Inflammatory macrophage treated with lipopolysaccharide for 1 hour (primary cell): ENCODE measurements around the gene TMEM37.

Source experiments
- DNase-seq, 2 donors: peaks; one replicate each; pipeline ENCODE4 v3.0.0-alpha.2; 2020 to 2022

Gene TMEM37

DNA sequence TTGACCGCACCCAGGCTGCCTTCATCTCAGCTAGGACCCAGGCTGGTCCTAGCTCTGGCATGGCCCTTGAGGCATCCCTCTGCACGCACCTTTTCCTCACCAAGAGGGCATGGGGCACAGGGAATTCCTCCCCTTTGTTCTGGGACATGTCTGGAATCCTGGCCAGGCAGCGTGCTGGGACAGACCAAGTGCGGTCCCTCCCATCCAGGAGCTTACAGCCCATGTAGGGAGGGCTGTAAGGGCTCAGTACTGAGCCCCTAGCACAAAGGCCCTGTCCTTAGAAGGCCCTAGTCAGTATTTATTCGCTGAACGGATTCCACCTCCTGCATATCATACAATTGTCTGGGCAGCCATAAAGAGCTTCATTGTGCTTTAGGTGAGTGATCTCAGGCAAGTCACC is 3.0 kb downstream of the TMEM37 start:
- no peak for DNase-seq

DNA sequence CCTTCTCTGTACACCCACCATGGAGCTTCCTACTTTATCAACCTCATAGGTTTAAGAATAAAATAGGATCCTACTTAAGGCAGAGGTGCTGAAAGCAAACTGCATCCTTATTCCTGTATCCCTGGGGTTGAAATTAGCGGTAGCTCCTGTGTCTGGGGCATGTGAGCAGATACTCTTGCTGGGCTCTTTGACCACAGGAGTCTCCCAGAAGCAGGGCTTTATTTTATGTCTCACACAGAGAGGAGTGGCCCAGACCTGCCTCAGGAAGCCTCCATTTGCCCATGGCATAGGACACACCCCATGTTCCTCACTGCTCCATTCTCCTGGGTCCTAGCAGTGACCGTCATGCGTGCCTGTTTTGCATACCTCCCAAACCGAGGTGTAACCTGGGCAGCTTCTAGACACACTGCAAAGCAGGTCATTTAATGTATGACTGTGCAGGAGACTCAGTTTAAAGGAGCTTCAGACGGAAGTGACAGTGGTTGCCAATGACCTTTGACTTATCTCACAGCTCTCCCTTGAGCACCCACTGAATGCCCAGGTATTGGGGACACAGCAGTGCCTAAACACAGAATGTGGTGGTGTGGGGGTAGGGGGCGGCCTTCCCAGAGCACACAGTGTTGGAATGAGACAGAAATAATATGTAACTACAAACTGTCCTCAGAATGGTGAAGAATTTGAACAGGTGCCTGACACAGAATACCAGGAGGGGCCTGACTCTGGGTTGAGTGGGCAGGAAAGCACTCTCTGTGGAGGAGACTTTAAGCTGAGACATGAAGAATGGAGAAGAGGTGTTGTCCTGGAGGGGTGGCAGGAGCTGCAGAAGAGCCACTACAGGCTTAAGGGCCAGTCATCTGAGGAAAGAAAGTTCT is 3.7 kb downstream of the TMEM37 start:
- DNase-seq: no peak

DNA sequence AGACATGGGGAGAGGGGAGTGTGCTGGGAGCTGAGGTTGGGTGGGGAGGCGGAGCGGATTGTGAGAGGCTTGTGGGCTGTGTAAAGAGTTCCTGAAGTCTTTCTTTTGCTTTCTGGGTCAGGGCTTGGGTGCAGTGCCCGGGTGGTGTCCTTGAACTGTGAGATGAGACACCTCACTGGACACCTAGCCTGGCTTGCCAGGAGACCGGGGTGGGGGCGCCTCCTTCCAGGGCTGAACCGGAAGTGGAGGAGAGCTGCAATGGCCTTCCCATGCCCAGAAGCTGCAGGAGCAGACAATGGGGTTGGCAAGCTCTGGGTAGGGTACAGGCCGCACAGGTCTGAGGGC is 4.3 kb downstream of the TMEM37 start:
- DNase-seq: no peak

DNA sequence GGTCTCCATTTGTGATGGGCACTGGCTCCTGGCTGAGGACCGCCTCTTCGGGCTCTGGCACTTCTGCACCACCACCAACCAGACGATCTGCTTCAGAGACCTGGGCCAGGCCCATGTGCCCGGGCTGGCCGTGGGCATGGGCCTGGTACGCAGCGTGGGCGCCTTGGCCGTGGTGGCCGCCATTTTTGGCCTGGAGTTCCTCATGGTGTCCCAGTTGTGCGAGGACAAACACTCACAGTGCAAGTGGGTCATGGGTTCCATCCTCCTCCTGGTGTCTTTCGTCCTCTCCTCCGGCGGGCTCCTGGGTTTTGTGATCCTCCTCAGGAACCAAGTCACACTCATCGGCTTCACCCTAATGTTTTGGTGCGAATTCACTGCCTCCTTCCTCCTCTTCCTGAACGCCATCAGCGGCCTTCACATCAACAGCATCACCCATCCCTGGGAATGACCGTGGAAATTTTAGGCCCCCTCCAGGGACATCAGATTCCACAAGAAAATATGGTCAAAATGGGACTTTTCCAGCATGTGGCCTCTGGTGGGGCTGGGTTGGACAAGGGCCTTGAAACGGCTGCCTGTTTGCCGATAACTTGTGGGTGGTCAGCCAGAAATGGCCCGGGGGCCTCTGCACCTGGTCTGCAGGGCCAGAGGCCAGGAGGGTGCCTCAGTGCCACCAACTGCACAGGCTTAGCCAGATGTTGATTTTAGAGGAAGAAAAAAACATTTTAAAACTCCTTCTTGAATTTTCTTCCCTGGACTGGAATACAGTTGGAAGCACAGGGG is 5.5 kb downstream of the TMEM37 start:
- DNase-seq: no peak

DNA sequence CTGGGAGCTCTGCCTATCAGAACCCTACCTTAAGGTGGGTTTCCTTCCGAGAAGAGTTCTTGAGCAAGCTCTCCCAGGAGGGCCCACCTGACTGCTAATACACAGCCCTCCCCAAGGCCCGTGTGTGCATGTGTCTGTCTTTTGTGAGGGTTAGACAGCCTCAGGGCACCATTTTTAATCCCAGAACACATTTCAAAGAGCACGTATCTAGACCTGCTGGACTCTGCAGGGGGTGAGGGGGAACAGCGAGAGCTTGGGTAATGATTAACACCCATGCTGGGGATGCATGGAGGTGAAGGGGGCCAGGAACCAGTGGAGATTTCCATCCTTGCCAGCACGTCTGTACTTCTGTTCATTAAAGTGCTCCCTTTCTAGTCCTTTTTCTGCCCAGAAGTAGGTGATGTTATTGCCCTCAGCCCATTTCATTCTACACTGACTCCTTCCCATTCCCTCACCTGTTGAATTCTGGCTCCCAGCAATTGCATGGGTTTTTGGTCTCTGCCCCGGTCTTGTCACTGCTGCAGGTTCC is 6.5 kb downstream of the TMEM37 start:
- DNase-seq: no peak

DNA sequence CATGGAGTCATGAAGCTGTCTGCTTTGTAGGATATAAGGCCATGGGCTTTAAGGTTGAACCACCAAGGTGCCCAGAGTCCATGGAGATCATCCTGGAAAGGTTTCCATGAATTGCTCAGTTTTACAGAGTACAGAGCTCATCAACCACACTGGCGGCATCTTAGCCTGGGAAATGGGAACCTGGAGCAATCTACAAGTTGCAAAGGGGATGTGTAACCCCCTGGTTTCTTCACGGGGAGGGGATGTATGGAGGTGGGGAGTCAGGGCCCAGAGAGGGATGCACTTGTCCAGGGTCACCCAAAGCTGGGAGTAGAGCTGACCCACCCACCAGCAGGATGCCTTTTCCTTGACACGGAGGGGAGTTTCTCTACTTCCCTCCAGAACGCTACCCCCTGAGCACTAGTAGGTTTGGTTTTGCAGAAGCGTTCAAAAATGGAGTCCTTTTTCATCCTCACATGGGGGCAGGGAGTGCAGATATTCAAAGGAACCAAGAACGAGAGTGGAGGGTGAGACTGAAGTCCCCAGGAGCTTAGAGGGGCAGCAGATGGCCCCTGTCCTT is 7.2 kb downstream of the TMEM37 start:
- DNase-seq: no peak

DNA sequence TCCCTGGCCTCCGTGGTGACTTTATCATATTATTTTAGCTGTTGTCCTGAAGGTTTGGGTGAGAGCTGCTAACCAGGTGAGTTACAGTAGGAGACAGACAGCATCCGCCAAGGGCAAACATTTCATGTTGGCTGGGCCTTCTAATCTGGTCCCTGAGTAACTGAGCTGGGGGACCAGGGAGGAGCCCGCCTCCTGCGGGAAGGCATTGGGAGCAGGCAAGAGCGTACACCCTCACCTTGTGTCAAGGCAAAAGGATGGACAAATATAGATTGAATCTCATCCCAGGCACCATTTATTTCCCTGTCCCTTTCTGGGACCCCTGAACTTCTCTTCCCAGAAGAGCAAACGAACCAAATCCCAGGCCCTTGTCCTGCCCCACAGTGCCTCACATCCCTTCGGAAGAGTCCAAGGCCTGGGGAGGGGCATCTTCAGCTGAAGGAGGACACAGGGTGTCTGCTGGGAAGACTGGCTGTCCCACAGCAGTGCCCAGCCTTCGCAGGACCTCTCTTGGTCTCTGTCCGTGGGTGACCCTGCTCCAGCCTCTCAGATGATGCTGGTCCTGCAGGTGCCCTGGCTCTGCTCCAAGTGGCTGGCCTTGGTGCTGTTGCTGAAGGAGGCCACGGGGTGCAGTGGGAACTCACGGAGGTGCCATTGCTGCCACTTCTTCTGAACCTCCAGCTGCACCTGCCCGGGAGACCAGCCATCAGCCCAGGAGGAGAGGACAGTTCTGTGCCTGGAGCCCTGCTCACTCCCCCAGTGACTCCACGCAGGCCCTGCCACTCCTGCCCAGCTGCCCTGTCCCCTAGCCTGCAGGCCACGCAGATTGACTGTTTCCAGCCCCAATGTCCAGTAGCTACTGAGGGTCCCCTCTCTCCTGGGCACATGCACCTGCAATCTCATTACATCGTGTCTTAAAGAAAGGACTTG is 8.2 kb downstream of the TMEM37 start:
- DNase-seq: no peak

DNA sequence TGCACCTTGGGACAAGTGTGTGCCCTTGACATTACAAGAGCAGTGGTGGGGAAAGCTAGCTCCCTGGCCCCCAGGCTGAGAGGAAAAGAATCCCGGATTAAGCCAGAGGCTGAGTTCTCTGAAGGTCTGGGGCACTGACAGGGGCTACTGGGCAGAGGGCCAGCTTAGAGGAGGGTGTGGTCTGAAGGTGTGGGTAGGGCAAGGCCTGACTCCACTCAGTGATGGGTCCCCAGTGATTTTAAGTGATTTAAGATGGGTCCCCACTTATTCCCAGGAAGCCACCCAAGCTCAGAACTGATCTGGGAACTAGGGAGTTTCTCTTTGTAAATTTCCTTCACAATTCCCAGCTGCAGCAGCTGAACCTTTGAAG is 8.8 kb downstream of the TMEM37 start:
- DNase-seq: no peak

DNA sequence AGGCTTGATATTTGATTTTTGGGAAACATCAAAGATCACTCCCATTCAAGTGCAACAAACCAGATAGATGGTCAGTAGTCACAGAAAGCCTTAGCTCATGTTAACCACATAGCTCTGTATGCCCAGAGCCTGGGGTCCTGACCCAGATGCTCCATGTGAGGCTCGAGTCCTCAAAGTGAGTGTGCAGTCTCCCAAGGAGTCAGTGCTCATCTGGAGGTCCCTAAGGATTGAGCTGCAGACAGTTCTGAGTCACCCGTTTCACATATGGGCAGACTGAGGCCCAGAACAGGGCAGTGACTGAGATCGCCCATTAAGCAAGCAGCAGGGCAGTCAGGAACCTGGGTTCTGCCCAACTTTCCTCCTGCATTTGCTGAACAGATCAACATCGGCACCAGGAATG is 9.2 kb downstream of the TMEM37 start:
- no peak for DNase-seq

DNA sequence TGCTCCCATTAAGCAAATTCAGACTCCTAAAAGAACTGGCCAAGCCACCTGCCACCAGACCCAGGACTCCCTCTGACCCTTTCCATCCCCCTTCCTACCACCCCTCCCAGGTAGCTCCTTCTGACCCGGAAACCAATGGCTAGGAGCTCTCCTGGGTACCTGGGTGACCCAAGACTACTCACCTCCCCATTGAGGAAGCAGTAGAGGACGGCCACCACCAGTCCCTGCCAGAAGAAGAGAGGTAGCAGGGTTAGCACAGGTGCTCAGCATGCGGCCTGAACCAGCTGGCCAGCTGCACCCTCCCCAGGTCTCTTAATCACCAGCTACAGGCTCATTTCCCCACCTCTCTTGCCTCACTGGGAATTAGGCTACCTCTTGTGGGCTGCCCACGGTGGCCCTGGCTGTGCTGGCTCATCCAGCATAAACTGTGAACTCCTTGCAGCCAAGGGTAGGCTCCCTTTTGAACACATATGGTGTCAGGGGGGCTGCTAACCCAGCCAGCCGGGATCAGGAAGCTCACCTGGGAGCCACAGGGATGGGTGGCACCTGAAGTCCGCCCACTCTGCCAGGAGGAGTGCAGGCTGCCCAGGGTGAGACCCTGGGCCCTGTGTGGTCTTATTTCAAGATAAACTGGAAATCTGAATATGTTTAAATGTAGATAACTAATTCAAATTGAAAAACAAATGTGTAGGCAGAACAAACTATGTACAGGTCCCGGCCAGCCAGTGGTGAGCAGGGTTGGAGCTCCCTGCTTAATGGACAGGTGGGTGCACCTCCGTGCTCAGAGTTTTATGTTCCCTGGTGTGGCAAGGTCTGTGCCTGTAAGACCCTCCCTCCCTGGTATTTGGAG is 9.9 kb downstream of the TMEM37 start:
- DNase-seq: no peak

DNA sequence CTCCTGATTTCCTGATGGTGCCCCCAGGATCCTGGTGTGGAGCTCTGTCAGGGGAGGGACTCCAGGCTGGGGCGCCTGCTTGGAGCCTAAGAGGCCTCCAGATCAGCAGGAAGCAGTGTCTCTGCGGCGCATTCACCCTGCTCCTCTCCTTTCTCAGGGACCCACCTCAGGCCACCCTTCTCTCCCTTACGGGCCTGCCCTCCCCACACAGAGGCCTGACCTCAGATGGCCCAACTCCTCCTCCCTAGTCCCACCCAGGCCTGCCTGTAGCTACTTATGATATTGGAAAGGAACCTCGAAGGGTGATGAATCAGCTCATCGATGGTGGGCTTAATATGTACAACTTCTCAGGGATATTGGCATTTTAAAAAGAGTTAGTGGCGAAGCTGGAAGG is 10.6 kb downstream of the TMEM37 start:
- DNase-seq: no peak

DNA sequence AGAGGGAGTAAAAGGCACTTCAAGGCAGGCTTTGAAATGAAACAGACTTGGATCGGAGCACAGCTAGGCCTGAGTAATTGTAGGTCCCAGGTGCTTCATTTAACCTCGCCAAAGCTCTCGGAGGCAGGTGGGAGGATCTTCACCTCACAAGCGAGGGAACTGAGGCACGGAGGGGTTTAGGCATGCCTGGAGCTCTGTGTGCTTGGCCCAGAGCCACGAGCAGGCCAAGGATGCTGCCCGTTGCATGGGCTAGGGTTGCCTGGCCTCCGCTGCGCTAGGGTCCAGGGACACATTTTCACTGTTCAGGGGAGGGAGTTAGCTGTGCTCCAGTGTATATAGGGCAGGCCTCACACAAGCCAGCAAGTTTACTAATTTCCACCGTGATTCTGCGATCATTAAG is 11.2 kb downstream of the TMEM37 start:
- no peak for DNase-seq

DNA sequence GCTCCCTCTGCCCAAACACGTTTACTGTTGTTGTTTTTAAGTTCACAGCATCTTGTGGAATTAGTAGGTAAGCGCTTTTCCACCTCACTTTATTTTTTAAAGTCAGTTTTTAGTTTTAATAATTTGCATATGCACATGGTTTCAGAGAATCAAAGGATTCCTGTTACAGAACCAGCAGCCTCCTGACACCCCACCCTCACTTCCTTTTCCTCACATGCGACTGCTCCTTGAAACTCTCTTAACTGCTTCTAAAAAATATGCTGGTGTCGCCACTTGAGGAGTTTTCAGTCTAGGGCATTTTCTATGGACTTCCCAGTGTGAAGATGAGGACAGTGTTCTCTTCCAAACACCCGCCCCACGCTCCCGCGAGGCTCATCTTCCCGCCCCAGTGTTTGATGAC is 14.4 kb downstream of the TMEM37 start:
- no peak for DNase-seq

DNA sequence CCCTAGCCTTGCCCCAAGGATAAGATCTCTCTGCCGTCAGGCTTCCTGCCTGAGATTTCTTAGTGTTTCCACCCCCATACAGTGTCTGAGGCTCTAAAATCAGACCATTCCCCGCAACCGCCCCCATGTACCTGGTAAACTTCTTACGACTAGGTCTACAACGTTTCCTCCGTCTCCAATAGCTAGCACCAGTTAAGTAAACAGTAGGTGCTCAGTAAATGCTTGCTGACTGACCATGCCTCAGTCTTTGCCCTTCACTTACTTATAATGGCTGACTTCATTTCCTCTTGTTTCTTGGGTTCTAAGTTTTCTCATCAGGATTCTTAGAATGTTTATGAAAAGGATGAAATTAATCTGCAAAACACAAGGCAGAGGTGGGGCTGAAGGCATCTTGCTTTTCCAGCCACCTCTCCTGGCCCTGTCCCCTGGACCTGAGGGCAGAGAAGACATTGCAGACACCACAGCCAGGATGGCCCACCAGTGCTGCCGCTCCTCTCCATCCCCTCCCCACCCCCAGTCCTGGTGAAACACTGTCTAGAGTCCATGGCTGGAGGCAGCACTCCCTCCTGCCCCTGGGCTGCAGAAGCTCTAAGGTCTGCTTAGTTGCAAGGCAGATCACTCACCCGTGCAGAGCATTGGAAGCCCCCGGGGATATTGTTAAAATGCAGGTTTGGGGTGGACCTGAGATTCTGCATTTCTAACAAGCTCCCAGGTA is 16.9 kb downstream of the TMEM37 start:
- no peak for DNase-seq

DNA sequence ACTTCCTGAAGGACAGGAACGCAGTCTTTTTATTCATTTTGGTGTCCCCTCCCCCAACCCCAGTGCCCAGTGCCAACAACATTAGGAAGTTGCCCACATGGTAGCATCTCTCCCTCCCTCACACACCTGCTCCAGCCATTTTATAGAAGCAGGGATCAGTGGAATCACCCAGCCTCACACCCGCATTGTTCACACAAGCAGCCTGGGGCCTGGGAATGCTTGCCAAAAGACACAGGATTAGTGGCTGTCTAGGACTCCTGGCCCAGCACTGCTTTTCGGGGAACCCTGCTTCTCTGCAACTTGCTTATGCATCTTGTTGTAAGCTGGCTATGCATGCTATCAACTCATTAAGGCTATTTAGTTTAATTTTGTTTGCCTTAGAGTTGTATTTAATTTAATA is 17.9 kb downstream of the TMEM37 start:
- DNase-seq: no peak

DNA sequence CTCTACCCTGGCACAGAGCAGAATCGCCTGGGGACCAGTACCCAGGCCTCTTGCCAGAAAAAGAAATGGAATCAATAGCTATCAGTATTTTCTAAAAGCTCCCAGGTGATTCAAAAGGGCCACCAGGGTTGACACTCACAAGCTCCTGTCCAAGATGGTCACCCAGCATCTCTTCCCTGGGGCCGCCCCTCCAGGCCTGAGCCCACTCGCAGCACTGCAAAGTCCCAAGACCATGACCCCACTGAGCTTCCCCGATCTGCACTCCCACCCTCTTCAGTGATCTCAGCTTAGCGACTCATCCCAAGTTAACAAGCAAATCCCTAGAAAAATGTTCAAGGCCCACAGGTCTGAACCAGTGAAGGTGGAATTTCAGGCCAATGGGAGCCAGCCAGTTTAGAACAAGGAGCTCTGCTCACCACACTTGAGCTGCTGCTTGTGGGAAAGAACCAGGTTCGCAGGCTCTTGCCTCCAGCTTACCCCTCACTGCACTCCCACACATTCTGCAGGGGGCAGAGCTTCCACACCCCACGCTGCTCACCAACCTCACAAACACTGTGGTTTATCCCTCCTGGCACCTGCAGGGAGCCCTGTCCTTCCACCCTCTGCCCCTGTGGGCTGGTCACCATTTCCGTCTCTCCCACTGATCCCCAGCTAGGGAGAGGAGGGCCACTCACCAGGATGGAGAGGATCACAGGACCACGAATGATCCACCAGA is 19.8 kb downstream of the TMEM37 start:
- no peak for DNase-seq

DNA sequence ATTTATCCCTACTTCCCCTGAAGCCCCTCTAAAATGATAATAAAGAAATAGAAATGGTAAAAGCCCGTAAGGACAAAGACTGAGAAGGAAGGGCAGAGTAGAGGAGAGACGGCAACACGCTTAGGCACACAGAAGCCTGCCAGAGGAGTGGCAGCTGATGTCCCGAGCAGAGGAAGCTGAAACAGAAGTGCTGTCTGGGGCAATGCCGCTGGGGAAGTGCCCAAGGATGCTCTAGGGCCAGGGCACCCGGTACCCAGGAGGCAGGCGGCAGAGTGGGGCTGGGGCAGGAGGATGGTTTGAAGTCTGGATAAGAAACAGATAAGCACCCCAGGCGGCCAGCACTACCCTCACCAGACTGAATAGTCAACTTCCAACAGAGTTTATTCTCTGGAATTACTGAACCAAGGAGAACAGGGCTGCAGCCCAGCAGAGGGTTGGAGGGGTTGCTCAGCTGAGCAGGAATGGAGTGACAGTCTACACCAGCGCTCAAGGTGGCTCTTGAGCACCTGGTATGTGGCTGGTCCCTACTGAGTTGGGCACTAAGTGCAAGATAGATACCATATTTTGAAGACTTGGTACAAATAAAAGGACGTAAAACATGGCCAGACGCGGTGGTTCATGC is 22.4 kb downstream of the TMEM37 start:
- DNase-seq: no peak

DNA sequence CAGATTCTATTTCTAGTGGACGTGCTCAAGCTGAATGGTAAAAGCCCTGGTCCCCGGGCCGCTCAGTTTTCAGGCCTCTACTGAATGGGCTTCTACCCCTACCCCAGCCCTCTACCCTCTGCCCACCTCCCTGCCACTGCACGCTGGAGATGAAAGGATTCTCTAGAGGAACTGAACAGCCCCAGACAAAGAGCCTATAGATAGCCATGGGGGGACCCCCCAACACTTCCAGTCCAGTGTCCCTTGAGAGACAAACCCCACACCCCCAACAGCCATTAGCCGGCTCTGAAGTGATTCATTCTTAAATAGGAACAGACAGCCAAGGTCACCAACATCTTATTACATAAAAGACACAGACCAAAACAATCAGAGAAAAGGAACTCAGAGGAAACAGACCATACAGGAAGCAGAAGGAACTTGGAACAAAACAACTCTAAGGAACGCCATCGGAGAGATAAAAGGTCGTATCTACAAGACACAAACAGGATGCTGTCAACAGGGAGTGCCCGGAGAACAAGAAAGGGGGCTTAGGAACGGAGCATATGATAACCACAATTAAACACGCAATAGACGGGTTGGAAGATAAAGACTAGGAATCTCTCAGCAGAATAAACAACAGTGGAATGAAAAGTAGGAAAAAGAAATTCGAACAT is 23.5 kb downstream of the TMEM37 start:
- no peak for DNase-seq

DNA sequence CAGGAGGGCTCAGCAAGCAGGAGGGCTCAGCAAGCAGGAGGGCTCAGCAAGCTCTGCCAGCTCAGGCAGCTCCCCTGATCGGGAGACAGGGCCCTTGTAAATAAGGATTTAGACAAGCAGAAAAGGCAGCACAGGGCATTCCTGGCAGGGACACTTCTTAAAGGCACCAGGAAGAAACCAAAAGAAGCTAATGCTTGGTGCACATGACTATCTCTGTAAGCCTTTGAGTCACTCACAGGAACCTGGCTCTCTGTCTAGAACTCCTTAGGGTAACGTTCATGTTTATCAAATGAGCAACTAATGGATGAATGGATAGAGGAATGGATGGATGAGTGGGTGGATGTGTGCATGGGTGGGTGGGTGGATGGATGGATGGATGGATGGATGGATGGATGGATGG is 28.4 kb downstream of the TMEM37 start:
- DNase-seq: no peak
